GDM1 (cell line): ENCODE results near the gene THSD7B.
"Not testable (repeated sequence)": the region's sequence is repeated elsewhere in the genome, so short reads cannot be mapped to it uniquely, and the experiment has no call there.

Experiments
- DNase-seq: peaks from one replicate; lab custom pipeline; 2025; lab: John Stamatoyannopoulos, UW

THSD7B gene

DNA sequence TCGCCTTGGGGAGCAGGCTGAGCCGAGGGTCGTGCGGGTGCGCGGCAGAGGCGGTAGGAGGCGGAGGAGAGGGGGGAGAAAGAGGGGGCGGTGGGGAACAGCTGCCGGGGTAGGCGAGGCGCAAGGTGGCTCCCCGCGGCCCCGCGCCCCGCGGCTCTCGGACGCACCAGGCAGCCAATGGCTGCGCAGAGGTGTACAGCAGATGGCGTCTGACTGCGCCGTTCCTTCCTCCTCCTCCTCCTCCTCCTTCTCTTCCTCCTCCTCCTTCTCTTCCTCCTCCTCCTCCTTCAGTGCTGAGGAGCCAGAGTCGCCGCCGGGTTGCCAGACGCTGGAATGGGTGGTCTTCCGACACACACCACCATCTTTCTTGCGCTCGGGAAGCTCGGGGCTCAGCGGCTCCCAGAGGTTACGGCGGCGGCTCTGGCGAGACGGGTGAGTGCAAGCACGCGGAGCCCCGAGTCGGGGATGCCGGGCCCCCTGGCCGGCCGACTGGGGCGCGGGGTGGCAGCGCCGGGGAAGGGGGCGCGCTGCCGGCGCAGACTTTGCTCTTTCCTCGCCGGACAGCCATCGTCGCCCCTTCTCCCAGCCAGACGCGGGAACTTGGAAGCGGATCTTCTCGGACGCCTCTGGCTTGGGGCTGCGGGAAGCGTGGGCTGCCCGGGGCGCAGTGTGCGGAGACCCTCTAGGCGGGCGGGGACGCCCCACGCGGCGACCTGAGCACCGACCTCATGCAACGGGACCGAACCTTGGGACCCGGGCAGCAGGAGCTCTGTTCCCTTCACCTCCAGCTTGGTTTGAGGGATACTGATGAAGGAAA, at the start of gene THSD7B:
Gene THSD7B (plus strand): TSS at position 290 of the 817 bp plus-strand sequence. CDS start 116,634 bp downstream, outside the sequence.
- no peak for DNase-seq

- no peak for DNase-seq
Measured at GRCh38 chr2:136718273-136718672, 47.1 kb upstream of the THSD7B start.

DNA sequence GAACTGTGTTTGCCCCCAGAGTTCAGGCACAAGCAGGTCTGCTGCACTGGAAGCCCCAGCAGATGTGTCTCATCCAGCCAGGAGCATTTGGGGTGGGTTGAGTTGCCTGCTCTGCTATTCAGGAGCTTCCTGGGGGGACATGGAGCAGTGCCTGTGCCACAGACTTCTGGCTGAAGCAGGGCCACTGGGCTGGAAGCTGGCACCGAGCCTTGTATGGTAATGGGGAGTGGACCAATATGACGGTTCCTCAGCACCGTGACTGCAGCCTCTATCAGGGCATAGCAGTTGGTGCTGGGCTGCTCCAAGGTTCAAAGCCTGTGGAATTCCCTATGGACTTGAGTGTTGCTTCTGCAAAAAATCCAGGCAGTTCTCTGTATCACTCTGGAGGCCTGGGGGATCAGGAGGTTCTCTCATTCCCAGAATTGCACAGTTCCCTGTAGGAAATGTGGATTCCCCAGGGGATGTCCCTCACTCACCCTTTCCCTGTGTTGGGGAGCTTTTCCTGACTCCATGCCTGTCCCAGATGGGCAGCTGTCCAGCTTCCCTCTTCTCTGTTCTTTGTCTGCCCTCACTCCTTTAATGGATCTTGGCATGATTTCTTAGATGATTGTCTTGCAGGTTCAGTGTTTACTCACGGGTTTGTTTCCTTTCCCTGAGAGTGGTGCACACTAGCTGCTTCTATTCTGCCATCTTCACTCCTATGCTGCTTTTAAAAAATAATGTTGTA, 37.2 kb upstream of the THSD7B start:
- no peak for DNase-seq

GRCh38 chr2:136736236-136736635, 29.1 kb upstream of the THSD7B start:
- no peak for DNase-seq

GRCh38 chr2:136738044-136738443, 27.3 kb upstream of the THSD7B start:
- DNase-seq = no peak

GRCh38 chr2:136741471-136741870, 23.9 kb upstream of the THSD7B start:
- DNase-seq = no peak

DNA sequence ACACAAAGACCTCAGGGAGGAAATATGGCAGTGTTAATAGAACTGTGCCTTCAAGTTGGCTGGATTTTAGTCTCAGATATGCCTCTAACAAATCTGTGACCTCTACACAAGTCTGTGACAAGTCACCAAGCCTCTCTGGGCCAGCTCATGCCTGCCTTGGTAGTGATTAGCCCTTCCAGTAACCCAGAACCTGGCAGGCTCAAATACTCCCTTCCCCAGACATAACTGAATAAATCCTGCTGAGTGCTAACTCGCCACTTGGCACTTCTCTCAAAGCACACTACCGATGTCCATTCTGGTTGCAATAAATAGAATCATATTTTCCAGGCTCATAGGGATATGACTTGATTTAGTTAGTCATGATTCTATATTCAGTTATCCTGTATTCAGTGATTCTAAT, 15.3 kb upstream of the THSD7B start:
- no peak for DNase-seq

GRCh38 chr2:136751406-136751805, 13.9 kb upstream of the THSD7B start:
- DNase-seq = no peak

DNA sequence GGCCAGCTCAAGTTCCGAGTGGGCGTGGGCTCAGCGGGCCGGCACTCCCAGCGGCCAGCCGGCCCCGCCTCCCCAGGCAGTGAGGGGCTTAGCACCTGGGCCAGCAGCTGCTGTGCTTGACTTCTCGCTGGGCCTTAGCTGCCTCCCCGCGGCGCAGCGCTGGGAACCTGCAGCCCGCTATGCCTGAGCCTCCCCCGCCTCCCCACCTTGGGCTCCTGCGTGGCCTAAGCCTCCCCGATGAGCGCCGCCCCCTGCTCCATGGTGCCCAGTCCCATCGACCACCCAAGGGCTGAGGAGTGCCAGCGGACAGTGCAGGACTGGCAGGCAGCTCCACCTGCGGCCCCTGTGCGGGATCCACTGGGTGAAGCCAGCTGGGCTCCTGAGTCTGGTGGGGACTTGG, 6.8 kb upstream of the THSD7B start:
- DNase-seq = not testable (repeated sequence)

GRCh38 chr2:136764452-136765255, 691 bp upstream of the THSD7B start:
- no peak for DNase-seq

DNA sequence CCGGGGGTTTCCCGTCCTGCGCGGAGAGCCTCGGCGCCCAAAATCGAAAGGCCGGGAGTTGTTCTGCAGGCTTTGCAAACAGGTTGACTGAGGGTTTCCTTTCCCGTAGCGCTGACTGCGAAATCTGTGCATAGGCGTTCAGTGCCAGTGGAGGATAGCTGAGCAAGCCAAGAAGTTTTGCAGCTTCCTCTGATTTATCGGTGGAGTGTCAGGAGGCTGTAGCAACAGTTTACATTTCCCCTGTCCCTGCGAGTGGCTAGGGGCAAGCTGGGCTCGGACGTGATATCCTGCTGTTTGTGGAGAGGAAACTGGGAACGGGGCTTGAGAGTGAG, 694 bp downstream of the THSD7B start:
- no peak for DNase-seq

DNA sequence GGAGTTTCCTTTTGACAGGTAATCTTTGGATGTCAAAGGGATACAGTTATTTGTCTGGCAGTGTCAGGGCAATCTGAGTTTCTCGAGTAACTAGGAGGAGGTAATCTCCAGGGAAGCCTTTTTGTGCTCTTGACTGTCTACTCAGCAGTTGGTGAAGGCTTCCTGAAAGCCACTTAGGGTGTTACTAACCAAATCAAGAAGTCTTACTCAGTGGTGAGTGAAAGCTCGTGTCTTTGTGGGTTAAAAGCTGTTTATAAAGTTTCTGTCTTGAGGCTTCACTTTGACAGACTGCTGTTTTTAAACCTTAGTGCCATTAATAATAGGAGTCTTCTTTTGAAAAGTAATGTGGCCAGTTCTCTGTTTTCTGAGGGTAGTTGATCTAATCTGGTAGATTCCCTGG, 1.7 kb downstream of the THSD7B start:
- no peak for DNase-seq

DNA sequence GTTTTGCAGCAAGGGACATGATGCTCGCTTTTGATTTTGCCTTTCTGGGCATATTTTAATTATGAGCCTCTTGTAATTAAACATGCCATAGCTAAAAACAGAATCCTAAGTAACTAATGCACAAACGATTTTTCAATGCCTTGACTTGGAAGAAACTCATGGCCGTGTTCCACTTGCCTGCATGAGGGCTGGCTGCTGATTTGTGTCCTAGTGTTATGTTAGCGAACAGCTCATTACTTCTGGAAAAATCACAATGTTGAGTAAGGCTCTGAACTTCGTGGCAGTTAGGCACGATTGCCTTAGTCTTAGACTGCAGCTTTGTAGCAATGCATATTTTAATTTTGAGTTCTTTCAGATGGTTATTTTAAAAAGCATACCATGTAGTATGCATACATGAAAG, 4.5 kb downstream of the THSD7B start:
- no peak for DNase-seq

DNA sequence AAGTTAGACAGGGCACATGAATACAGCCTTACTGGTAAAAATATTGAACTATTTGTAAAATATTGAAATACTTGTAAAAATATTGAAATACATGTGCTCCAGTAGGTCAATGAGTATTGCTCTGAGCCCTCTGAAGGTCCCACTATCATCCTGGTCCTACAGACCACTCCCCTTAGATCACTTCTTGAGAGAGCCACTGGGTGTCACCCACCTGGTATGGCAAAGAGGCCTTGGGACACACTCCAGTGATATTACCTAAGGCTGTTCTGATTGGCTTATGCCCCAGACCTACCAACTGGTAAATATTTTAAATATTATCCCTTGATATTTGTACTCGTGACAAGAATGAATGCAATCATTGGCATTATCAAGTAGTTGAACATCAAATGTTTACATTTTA, 5.0 kb downstream of the THSD7B start:
- no peak for DNase-seq

- no peak for DNase-seq
Measured at GRCh38 chr2:136777391-136777790, 12.0 kb downstream of the THSD7B start.

GRCh38 chr2:136783856-136784255, 18.5 kb downstream of the THSD7B start:
- no peak for DNase-seq

GRCh38 chr2:136785215-136785614, 19.9 kb downstream of the THSD7B start:
- DNase-seq = no peak

GRCh38 chr2:136787970-136788369, 22.6 kb downstream of the THSD7B start:
- no peak for DNase-seq

DNA sequence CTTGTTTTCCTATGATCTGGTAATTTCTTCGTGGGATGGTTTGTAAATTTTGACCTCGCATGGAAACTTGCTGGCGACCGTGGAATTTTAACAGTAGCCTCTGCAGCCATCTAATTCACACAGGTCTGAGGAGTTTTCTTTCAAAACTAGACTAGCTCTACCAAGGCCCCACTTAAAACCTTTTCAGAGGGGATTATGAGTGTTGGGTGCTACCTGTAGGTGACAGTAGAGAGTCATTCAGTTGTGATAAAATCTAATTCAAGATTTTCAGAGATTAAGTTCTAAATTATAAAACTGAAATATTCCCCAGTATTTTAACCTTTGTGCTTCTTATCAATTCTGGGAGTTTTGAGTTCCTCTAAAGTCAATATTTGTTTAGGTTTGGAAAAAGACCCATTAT, 31.0 kb downstream of the THSD7B start:
- no peak for DNase-seq

DNA sequence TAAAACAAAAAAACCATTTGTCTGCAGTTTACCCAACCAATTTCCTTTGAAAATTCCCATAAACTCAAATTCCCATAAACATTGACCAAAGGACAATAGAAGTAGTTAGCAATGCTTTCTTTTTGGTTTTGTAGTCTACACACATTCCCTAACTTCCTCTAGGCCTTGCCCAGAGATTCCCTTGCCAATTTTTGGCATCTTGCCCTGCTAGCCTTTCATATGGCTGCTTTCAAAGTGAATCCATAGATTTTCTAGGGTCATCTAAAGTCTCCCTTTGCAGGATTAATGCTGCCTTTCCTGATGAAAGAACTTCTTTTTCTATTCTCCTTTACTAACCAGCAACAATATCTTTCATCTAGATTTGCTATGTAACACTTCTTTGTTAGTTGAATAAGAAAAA, 33.4 kb downstream of the THSD7B start:
- DNase-seq = no peak

- DNase-seq = no peak
Measured at GRCh38 chr2:136801661-136802060, 36.3 kb downstream of the THSD7B start.

GRCh38 chr2:136809998-136810397, 44.7 kb downstream of the THSD7B start:
- no peak for DNase-seq

DNA sequence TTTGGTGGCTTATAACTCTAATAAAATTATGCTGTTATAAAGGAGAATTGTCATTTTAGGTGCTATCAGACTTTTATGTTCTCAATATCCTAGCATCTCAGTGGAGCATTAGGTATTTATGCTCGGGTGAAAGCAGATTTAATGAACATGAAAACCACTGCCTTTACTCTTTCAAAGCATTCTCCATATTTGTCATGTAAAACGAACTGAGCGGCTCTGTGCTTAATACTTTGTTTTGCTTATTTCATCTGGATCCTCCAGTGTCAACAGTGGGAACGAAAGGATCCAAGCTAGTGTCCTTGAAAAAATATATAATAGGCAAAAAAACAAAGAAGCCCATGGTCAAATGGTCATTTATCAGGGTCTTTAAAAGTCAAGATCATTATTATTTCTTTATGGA, 53.5 kb downstream of the THSD7B start:
- DNase-seq = no peak
